ENCODE measurements around the gene DAAM1. TPM values are rescaled to one million over a fixed set of nuclear protein-coding genes. Genes with fewer than 3 reads are reported as not detected.

Gene DAAM1
- total RNA-seq, 2 experiments from 2014 or later, result 18.2 to 20.0 TPM

DNA sequence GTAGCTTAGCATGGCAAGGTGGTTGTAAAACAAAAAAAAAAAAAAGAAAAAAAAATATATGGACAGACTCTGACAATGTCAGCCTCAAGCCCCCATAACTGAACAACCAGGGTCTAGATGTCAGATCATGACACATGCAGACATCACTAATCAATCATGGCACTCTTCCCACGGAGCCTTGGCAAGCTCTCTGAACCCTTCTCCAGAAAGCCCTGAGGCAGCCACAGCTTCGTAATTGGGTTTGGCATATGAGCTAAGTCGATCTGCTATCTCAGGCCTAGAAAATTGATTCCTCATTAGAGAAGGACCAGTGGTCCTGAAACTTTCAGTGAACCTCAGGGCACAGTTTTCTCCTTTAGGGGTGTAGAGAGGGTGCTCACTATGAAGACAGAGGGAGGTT is 164.5 kb downstream of the DAAM1 start:
- Mint-ChIP-seq H3K27ac (no peak overlapping the region), H3K4me3 (no peak overlapping the region), H3K36me3 (ENCODE audit: low read depth) (peaks cover 4% of the 10 kb centered on the region), H3K9me3 (no peaks in the 10 kb centered on the region), H3K4me1 (no peaks in the 10 kb centered on the region), H3K27me3 (no peaks in the 10 kb centered on the region)
- CTCF ChIA-PET, result no interaction called here
- POLR2A ChIA-PET, result no interaction called here
- DNase-seq, result no peak

DNA sequence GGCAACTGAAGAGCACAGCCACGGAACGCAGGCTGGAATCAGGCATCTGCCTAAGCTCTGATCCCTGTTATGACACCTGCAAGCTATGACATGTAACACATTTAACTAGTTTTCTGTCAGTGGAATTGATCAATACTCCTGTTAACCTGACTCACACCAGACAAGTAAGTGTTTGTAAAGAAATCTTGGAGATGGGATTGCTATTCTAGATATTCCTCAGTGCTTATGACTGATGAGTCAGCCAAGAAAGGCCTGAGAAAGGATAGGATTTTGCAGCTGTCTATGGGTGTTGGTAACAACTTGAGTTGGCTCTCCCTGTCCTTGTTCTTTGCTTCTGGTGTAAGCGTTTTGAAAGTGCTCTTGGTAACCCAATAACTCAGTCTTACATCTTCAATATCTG is 166.2 kb downstream of the DAAM1 start:
- CTCF ChIA-PET, result no interaction called here

GRCh38 chr14:59355091-59355490 is 166.6 kb downstream of the DAAM1 start:
- no peak for DNase-seq
- POLR2A ChIA-PET, result no interaction called here
- peaks cover 3% of the 10 kb centered on the region for H3K36me3 Mint-ChIP-seq (ENCODE audit: low read depth)
- H3K27ac Mint-ChIP-seq, result no peak overlapping the region
- CTCF ChIA-PET, result no interaction called here
- H3K4me1 Mint-ChIP-seq, result no peaks in the 10 kb centered on the region
- H3K4me3 Mint-ChIP-seq, result no peak overlapping the region
- H3K9me3 Mint-ChIP-seq, result no peaks in the 10 kb centered on the region
- H3K27me3 Mint-ChIP-seq, result no peaks in the 10 kb centered on the region

More for the DNA sequence above, 166.2 kb downstream of the DAAM1 start:
- H3K4me3 Mint-ChIP-seq, result no peak overlapping the region
- H3K4me1 Mint-ChIP-seq, result no peaks in the 10 kb centered on the region
- POLR2A ChIA-PET, result no interaction called here
- no peak for DNase-seq
- no peaks in the 10 kb centered on the region for H3K27me3 Mint-ChIP-seq
- H3K36me3 Mint-ChIP-seq (ENCODE audit: low read depth), result peaks cover 3% of the 10 kb centered on the region
- no peaks in the 10 kb centered on the region for H3K9me3 Mint-ChIP-seq
- no peak overlapping the region for H3K27ac Mint-ChIP-seq

DNA sequence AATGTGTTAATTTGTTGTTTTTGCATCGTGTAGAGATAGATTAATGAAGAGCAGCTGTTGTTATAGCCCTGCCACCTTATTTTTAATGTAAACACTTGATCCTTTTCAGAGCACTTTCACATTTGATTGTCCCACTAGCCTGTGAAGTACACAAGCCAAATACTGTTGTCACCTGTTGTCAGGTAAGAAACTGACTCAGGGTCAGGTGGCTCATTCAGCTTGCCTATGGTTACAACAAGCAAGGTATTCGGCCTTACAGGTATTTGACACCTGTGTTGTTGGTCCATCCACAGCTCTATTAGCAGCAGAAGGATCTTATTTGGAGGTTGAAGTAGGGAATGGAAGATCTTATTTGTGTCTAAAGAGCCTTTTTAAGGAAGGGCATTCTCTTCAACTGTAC is 167.8 kb downstream of the DAAM1 start:
- POLR2A ChIA-PET, result no interaction called here

DNA sequence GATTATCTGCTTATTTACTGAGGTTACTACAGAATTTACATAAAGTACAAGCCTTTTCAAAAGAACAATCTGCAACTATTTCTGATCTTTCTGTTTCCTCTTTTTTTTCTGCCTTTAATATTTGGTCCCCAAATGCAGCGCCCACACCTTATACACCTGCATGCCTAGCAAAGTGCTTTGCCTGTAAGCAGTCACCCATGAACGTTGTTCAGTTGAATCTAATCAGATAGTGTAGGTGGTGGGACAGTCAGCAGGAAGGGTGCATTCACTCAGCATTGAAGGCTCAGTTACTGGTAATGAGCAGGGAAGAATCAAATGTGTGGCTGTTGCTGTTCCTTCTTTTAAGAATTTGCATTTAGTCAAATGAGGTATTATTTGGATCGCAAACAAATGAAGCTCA is 168.3 kb downstream of the DAAM1 start:
- CTCF ChIA-PET, result interaction anchor here (0.9 kb wide), 1 partner anchor 22 kb away, joined by 3 read pairs; no protein-coding TSS in a partner anchor
- Mint-ChIP-seq H3K27me3 (no peaks in the 10 kb centered on the region), H3K4me3 (no peak overlapping the region), H3K9me3 (no peaks in the 10 kb centered on the region), H3K27ac (no peak overlapping the region), H3K4me1 (no peaks in the 10 kb centered on the region), H3K36me3 (ENCODE audit: low read depth) (peaks cover 3% of the 10 kb centered on the region)
- DNase-seq, result no peak
- POLR2A ChIA-PET, result no interaction called here

More for the DNA sequence above, 167.8 kb downstream of the DAAM1 start:
- H3K4me1 Mint-ChIP-seq, result no peaks in the 10 kb centered on the region
- H3K27ac Mint-ChIP-seq, result no peak overlapping the region
- H3K36me3 Mint-ChIP-seq (ENCODE audit: low read depth), result peaks cover 3% of the 10 kb centered on the region
- H3K4me3 Mint-ChIP-seq, result no peak overlapping the region
- H3K9me3 Mint-ChIP-seq, result no peaks in the 10 kb centered on the region
- no peak for DNase-seq
- CTCF ChIA-PET, result interaction anchor here (0.9 kb wide), 1 partner anchor 22 kb away, joined by 3 read pairs; no protein-coding TSS in a partner anchor
- H3K27me3 Mint-ChIP-seq, result no peaks in the 10 kb centered on the region

- Mint-ChIP-seq H3K4me1 (no peaks in the 10 kb centered on the region), H3K27me3 (no peaks in the 10 kb centered on the region), H3K9me3 (no peaks in the 10 kb centered on the region), H3K4me3 (no peak overlapping the region), H3K36me3 (ENCODE audit: low read depth) (peaks cover 3% of the 10 kb centered on the region), H3K27ac (no peak overlapping the region)
- DNase-seq, result no peak
- CTCF ChIA-PET, result interaction anchor here (1.1 kb wide), 1 partner anchor 11 kb away, joined by 3 read pairs; no protein-coding TSS in a partner anchor
- POLR2A ChIA-PET, result no interaction called here
These were observed 169.6 kb downstream of the DAAM1 start for GRCh38 chr14:59358102-59358501.

- Mint-ChIP-seq H3K4me3 (no peak overlapping the region), H3K9me3 (no peaks in the 10 kb centered on the region), H3K27ac (no peak overlapping the region), H3K4me1 (no peaks in the 10 kb centered on the region), H3K27me3 (no peaks in the 10 kb centered on the region), H3K36me3 (ENCODE audit: low read depth) (peaks cover 3% of the 10 kb centered on the region)
- CTCF ChIA-PET, result interaction anchor here (1.1 kb wide), 1 partner anchor 10 kb away, joined by 3 read pairs; no protein-coding TSS in a partner anchor
- POLR2A ChIA-PET, result no interaction called here
- DNase-seq, result no peak
These were observed 170.3 kb downstream of the DAAM1 start for GRCh38 chr14:59358784-59359183.

DNA sequence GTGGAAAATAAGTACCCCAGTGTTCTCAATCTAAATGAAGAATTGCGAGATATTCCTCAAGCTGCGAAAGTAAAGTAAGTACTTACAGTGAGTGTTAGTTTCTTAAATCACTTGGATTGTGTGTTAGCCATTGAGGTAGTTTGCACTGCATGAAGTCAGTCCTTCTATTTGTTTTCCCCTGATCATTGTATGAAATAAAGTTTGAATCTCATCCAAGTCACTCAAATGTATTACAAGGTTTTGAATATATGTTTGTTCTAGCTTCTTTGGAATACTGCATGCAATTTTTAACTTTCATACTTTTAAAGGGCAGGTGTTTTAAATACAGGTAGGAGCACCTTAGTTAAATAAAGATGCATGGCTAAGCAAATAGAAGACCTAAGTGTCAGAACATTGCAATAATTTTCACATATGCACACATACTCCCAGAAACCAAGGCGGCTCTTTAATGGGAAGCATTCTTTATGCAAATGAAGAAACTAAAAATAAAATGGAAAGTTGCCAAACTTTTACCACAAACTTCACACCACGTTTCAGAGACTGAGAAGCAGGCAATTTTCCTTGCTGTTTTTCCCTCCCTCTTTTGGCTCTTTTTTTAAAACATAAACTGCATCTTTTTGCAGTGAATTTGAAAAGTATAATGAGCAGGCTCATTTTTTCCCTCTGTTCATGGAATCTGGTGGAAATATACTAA is 171.1 kb downstream of the DAAM1 start:
- no peak for DNase-seq
- no peak overlapping the region for H3K4me3 Mint-ChIP-seq
- H3K4me1 Mint-ChIP-seq, result no peaks in the 10 kb centered on the region
- no peak overlapping the region for H3K27ac Mint-ChIP-seq
- CTCF ChIA-PET, result interaction anchor here (1.1 kb wide), 1 partner anchor 9 kb away, joined by 3 read pairs; no protein-coding TSS in a partner anchor
- H3K36me3 Mint-ChIP-seq (ENCODE audit: low read depth), result peaks cover 7% of the 10 kb centered on the region
- H3K27me3 Mint-ChIP-seq, result no peaks in the 10 kb centered on the region
- no peaks in the 10 kb centered on the region for H3K9me3 Mint-ChIP-seq
- POLR2A ChIA-PET, result no interaction called here

GRCh38 chr14:59360233-59360632 is 171.8 kb downstream of the DAAM1 start:
- Mint-ChIP-seq H3K9me3 (no peaks in the 10 kb centered on the region), H3K4me1 (no peaks in the 10 kb centered on the region), H3K4me3 (no peak overlapping the region), H3K27me3 (no peaks in the 10 kb centered on the region), H3K27ac (no peak overlapping the region), H3K36me3 (ENCODE audit: low read depth) (peaks cover 13% of the 10 kb centered on the region)
- POLR2A ChIA-PET, result no interaction called here
- DNase-seq, result no peak
- CTCF ChIA-PET, result no interaction called here

DNA sequence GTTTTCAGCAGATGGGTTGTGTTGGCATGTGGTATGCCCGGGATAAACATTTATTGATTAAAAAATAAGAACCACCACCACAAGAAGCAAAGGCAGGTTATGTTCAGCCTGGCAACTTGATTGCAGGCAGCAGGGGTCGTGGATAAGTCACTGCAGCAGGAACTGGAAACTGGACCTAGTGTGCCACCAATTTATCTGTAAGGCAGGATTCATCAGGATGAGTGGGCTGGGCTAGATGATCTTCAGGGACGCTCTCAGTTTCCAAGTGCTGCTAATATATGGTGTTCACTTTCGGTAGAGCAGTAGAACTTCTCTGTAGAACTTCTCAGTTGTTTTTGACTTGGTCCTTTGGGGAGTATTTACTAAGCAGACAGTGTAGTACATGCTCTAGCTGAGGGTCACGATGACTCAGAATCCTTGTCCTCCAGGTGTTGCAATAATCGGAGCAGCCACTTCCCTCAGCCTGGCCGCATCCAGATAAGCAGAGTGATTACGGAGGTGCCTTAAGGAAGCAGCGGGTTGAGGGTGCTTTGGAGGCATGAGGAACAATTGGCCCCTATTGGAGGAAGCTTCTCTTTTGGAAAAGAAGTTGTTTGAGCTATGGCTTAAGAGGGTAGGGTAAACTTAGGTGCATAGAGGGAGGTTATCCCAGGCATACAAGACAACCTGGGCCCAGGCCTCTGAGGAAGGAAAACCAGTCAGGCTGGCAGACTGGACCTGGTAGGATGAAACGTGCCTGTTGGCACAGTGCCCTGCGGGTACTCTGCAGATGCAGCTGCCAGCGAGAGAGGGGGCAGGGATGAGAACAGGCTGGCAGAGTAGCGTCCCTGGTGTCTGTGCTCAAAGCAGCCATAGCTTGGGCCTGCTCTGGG is 172.7 kb downstream of the DAAM1 start:
- no peak for DNase-seq
- ChIA-PET POLR2A (no interaction called here), CTCF (no interaction called here)
- H3K27me3 Mint-ChIP-seq, result no peaks in the 10 kb centered on the region
- H3K4me1 Mint-ChIP-seq, result no peaks in the 10 kb centered on the region
- no peak overlapping the region for H3K27ac Mint-ChIP-seq
- H3K4me3 Mint-ChIP-seq, result no peak overlapping the region
- H3K9me3 Mint-ChIP-seq, result no peaks in the 10 kb centered on the region
- peaks cover 13% of the 10 kb centered on the region for H3K36me3 Mint-ChIP-seq (ENCODE audit: low read depth)

DNA sequence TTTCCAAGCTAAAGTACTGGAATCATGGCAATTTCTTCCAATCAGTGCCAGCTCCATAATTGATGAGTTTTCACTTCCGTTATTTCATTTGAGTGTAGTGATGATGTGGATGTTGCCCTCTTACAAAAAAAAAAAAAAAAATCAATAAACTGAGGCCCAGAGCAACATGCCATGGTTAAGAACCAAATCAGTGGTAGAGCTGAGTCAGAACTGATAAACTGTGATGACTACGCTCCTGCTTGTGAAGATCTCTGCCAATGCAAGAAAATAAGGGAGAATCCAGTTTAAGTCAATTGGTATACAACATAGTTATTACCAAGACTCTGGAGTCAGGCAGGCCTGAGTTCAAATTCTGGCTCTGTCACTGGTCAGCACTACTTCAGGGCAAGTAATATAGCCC is 174.0 kb downstream of the DAAM1 start:
- H3K36me3 Mint-ChIP-seq (ENCODE audit: low read depth), result peaks cover 16% of the 10 kb centered on the region
- CTCF ChIA-PET, result interaction anchor here (0.6 kb wide), 2 partner anchors 13 to 115 kb away, joined by 3 to 4 read pairs; no protein-coding TSS in a partner anchor
- H3K4me3 Mint-ChIP-seq, result no peak overlapping the region
- H3K27me3 Mint-ChIP-seq, result no peaks in the 10 kb centered on the region
- POLR2A ChIA-PET, result no interaction called here
- H3K9me3 Mint-ChIP-seq, result no peaks in the 10 kb centered on the region
- no peak overlapping the region for H3K27ac Mint-ChIP-seq
- H3K4me1 Mint-ChIP-seq, result no peaks in the 10 kb centered on the region
- DNase-seq, result no peak

DNA sequence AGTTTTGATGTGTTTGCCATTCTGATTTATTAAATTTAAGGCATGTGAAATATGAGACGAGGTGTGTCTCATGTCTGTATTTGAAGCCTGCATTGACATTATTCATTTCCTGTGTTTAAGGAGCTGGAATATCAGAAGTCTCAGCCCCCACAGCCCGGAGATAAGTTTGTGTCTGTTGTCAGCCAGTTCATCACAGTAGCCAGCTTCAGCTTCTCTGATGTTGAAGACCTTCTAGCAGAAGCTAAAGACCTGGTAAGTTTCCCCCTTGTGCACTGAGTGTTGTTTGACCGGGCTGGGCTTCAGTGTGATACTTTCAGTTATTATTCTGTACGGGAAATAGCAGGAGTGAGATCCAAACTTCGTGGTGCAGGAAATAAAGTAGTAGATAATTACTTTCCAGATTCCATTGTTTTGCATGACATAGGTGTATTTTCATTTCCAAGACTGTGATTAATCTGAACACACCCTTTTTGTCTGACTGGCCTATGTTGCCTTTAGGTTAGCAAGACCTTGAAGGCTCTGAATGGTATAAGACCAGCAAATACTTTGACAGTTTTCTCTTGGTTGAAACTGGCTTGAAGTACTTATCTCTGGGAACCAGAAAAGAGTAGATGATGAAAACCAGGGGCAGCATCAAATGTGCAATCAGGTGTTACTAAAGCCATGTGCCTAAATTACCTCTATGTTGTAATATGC is 175.2 kb downstream of the DAAM1 start:
- no peak overlapping the region for H3K4me3 Mint-ChIP-seq
- H3K4me1 Mint-ChIP-seq, result no peaks in the 10 kb centered on the region
- no peaks in the 10 kb centered on the region for H3K27me3 Mint-ChIP-seq
- no peak overlapping the region for H3K27ac Mint-ChIP-seq
- ChIA-PET CTCF (no interaction called here), POLR2A (no interaction called here)
- H3K36me3 Mint-ChIP-seq (ENCODE audit: low read depth), result peaks cover 19% of the 10 kb centered on the region
- no peaks in the 10 kb centered on the region for H3K9me3 Mint-ChIP-seq
- no peak for DNase-seq

Data from activated CD4-positive, alpha-beta T cell treated with anti-CD3 and anti-CD28 coated beads, Interleukin-2, amount 10 ng/mL, durations not matched to agents 7 days and 5 days (primary cell).